ENCODE data around the gene MAU2.

Gene MAU2

GRCh38 chr19:19320361-19321140 is at the start of gene MAU2, which contains the start of gene SUGP1:
TSS of gene MAU2 (plus strand) at chr19:19320829. CDS start at chr19:19320860, 31 bp downstream.
TSS of gene SUGP1 (minus strand) at chr19:19320509. CDS start at chr19:19320496, 13 bp downstream.
- DNase-seq, result peak; percentile 92

GRCh38 chr19:19271828-19272599 is 48.6 kb upstream of the MAU2 start:
- no peak for DNase-seq

- no peak for DNase-seq
Measured at GRCh38 chr19:19274146-19274545, 46.5 kb upstream of the MAU2 start.

- DNase-seq, result no peak
Measured at GRCh38 chr19:19274716-19275565, 45.7 kb upstream of the MAU2 start.

GRCh38 chr19:19276386-19276785 is 44.2 kb upstream of the MAU2 start:
- DNase-seq, result no peak

GRCh38 chr19:19276851-19277250 is 43.8 kb upstream of the MAU2 start:
- no peak for DNase-seq

- no peak for DNase-seq
Measured at GRCh38 chr19:19278315-19278714, 42.3 kb upstream of the MAU2 start.

- DNase-seq, result no peak
Measured at GRCh38 chr19:19279062-19279612, 41.5 kb upstream of the MAU2 start.

- DNase-seq, result no peak
Measured at GRCh38 chr19:19279853-19280252, 40.8 kb upstream of the MAU2 start.

GRCh38 chr19:19280561-19280960 is 40.1 kb upstream of the MAU2 start:
- DNase-seq, result no peak

- DNase-seq, result no peak
Measured at GRCh38 chr19:19285686-19286085, 34.9 kb upstream of the MAU2 start.

- DNase-seq, result no peak
Measured at GRCh38 chr19:19292607-19293006, 28.0 kb upstream of the MAU2 start.

- no peak for DNase-seq
Measured at GRCh38 chr19:19294914-19295313, 25.7 kb upstream of the MAU2 start.

- DNase-seq, result no peak
Measured at GRCh38 chr19:19296953-19297689, 23.5 kb upstream of the MAU2 start.

- DNase-seq, result no peak
Measured at GRCh38 chr19:19297759-19298158, 22.9 kb upstream of the MAU2 start.

- DNase-seq, result no peak
Measured at GRCh38 chr19:19300613-19301012, 20.0 kb upstream of the MAU2 start.

GRCh38 chr19:19303411-19303810 is 17.2 kb upstream of the MAU2 start:
- DNase-seq, result no peak

GRCh38 chr19:19304186-19304965 is 16.3 kb upstream of the MAU2 start:
- no peak for DNase-seq

GRCh38 chr19:19305066-19305465 is 15.6 kb upstream of the MAU2 start:
- DNase-seq, result no peak

GRCh38 chr19:19305696-19306095 is 14.9 kb upstream of the MAU2 start:
- no peak for DNase-seq

GRCh38 chr19:19306191-19306590 is 14.4 kb upstream of the MAU2 start:
- no peak for DNase-seq
